K562 (cell line): ENCODE data around the gene PLXND1.

ENCODE experiments used
- EZH2 ChIP-seq: IDR thresholded peaks from 2 replicates; pipeline ENCODE4 v1.6.1; 2012; ENCODE audit warnings: low read depth, mild to moderate bottlenecking, inconsistent platforms, low read length, borderline replicate concordance
- HDAC2 ChIP-seq: fragments of 450-650 bp; IDR thresholded peaks from 2 replicates; pipeline ENCODE4 v1.6.1; 2016; ENCODE audit warnings: mild to moderate bottlenecking
- MYC ChIP-seq, 2 experiments: fragments of 250-450 bp in 1 of 2; sonication (Bioruptor Pico) in 1 of 2; IDR thresholded peaks; 2 replicates each; pipeline versions ENCODE4 v1.5.1 to v1.6.1; 2012 to 2021; ENCODE audit warnings: low read depth in 2 of 2, borderline replicate concordance in 1 of 2, improper control_type of control experiment in 1 of 2, low read length in 1 of 2, mild to moderate bottlenecking in 1 of 2, moderate library complexity in 1 of 2
- POLR2AphosphoS5 ChIP-seq: IDR thresholded peaks from 2 replicates; pipeline ENCODE4 v1.6.1; 2011; ENCODE audit warnings: mild to moderate bottlenecking, low read depth, low read length, moderate library complexity; ENCODE audit not compliant: control insufficient read depth, insufficient read depth
- SIN3A ChIP-seq, 2 experiments: fragments of 150-350 bp in 1 of 2; IDR thresholded peaks; 2 replicates each; pipeline ENCODE4 v1.6.1; 2011 to 2016; ENCODE audit warnings: borderline replicate concordance in 2 of 2, low read depth in 2 of 2, low read length in 2 of 2, mild to moderate bottlenecking in 2 of 2, moderate library complexity in 2 of 2; ENCODE audit not compliant: control insufficient read depth in 1 of 2
- ZNF696 ChIP-seq: fragments of 250-450 bp; sonication (Bioruptor Pico); conservative IDR thresholded peaks from 2 replicates; pipeline ENCODE4 v1.4.0; 2020; ENCODE audit warnings: mild to moderate bottlenecking, moderate library complexity
- TF ChIP-seq, protein P1 (sequence below): sonication (generic); formaldehyde crosslinking; IDR thresholded peaks from 2 replicates; pipeline ENCODE4 v1.9.0; 2022; ENCODE audit warnings: mild to moderate bottlenecking, missing genetic modification reagents
- TF ChIP-seq, protein P2 (sequence below): fragments of 250-450 bp; sonication (Bioruptor Pico); IDR thresholded peaks from 2 replicates; pipeline ENCODE4 v1.8.0; 2022; ENCODE audit warnings: moderate library complexity, mild to moderate bottlenecking, inconsistent platforms

DNA sequence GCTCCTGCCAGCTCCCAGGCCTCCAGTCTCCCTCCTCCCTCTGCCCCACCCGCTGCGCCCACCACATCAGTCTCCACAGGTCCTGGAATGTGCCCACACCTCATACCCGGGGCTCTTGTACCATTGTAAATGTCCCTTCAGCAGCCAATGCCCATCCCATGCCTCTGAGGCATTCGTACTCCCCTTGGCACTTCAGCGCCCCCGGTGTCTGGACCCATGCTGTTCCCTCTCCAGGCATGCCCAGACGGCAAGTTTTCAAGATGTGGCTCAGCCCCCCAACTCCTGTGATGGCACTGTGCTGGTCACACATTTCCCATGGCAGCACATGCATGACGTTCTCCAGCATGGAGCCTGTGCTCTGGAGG lies 13.3 kb downstream of the PLXND1 start:
- TF ChIP-seq, protein P1, sequence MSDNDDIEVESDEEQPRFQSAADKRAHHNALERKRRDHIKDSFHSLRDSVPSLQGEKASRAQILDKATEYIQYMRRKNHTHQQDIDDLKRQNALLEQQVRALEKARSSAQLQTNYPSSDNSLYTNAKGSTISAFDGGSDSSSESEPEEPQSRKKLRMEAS (CRISPR knock-in tag): no peak
- TF ChIP-seq HDAC2 (no peak), SIN3A (IDR thresholded peaks at IDR 0.05; ENCODE audit: borderline replicate concordance in 2 of 2, control insufficient read depth in 1 of 2, low read depth in 2 of 2, low read length in 2 of 2) (no peak), POLR2AphosphoS5 (no peak), MYC (IDR thresholded peaks at IDR 0.05; ENCODE audit: low read depth, low read length) (no peak), MYC (CRISPR knock-in tag; IDR thresholded peaks at IDR 0.05; ENCODE audit: borderline replicate concordance, low read depth) (no peak), EZH2 (no peak), ZNF696 (CRISPR knock-in tag) (no peak)
- TF ChIP-seq, protein P2, sequence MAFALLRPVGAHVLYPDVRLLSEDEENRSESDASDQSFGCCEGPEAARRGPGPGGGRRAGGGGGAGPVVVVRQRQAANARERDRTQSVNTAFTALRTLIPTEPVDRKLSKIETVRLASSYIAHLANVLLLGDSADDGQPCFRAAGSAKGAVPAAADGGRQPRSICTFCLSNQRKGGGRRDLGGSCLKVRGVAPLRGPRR (CRISPR knock-in tag): no peak
